Measurements from ENCODE around the gene LDAH. TPM values are rescaled to one million over a fixed set of nuclear protein-coding genes. Genes with fewer than 3 reads are reported as not detected.
A peak's percentile ranks its signal among the peaks of the same experiment; 100 is the strongest.

LDAH gene
- total and polyA plus RNA-seq, 2 experiments from 2014 or later, result 12.1 to 37.5 TPM

GRCh38 chr2:20803974-20804373 lies 18.9 kb downstream of the LDAH start:
- Mint-ChIP-seq H3K27me3 (ENCODE audit: insufficient read depth, low read depth, poor library complexity) (no peaks in the 10 kb centered on the region), H3K27ac (peak overlapping the region; percentile 85), H3K9me3 (no peaks in the 10 kb centered on the region), H3K4me1 (peaks cover 9% of the 10 kb centered on the region; the same call in 2 of the 3 replicates), H3K4me3 (no peak overlapping the region), H3K36me3 (ENCODE audit: low read depth) (no peaks in the 10 kb centered on the region)
- Histone ChIP-seq H3K9me2 (ENCODE audit: insufficient read depth) (no peaks in the 10 kb centered on the region), H3K4me3 (no peak overlapping the region), H3K36me3 (ENCODE audit: insufficient read depth) (no peaks in the 10 kb centered on the region), H2AFZ (no peak overlapping the region), H4K20me1 (replicated peaks; ENCODE audit: insufficient read depth) (peaks cover 8% of the 10 kb centered on the region), H3F3A (replicated peaks; ENCODE audit: low read depth) (no peaks in the 10 kb centered on the region), H3K4me2 (no peak overlapping the region), H3K27me3 (ENCODE audit: insufficient read depth) (no peaks in the 10 kb centered on the region), H3K79me2 (replicated peaks; ENCODE audit: insufficient read depth) (peaks cover 49% of the 10 kb centered on the region), H3K4me1 (ENCODE audit: insufficient read depth) (no peaks in the 10 kb centered on the region; the same call in 1 of the 2 replicates), H3K27ac (ENCODE audit: low read depth) (no peak overlapping the region)
- ATAC-seq, result no peak
- DNase-seq (ENCODE audit: low spot score), result no peak
- TF ChIP-seq ZNF114 (CRISPR knock-in tag; IDR thresholded peaks at IDR 0.05) (no peak), CTCF (conservative IDR thresholded peaks at IDR 0.05; ENCODE audit: low read depth in 2 of 2) (no peak)

- no peaks in the 10 kb centered on the region for H3K9me3 Mint-ChIP-seq
- DNase-seq (ENCODE audit: low spot score), result no peak
- no peaks in the 10 kb centered on the region for H3K27me3 Mint-ChIP-seq (ENCODE audit: insufficient read depth, low read depth, poor library complexity)
- H3K4me1 Mint-ChIP-seq, result peaks cover 9% of the 10 kb centered on the region; the same call in 2 of the 3 replicates
- ATAC-seq, result peak; percentile 73
- Histone ChIP-seq H3K4me1 (ENCODE audit: insufficient read depth) (no peaks in the 10 kb centered on the region; the same call in 1 of the 2 replicates), H4K20me1 (replicated peaks; ENCODE audit: insufficient read depth) (peaks cover 8% of the 10 kb centered on the region), H3F3A (replicated peaks; ENCODE audit: low read depth) (no peaks in the 10 kb centered on the region), H3K27ac (ENCODE audit: low read depth) (no peak overlapping the region), H3K36me3 (ENCODE audit: insufficient read depth) (no peaks in the 10 kb centered on the region), H3K27me3 (ENCODE audit: insufficient read depth) (no peaks in the 10 kb centered on the region), H3K4me2 (no peak overlapping the region), H3K4me3 (no peak overlapping the region), H3K79me2 (replicated peaks; ENCODE audit: insufficient read depth) (peaks cover 42% of the 10 kb centered on the region), H2AFZ (no peak overlapping the region), H3K9me2 (ENCODE audit: insufficient read depth) (no peaks in the 10 kb centered on the region)
- H3K4me3 Mint-ChIP-seq, result no peak overlapping the region
- no peaks in the 10 kb centered on the region; the same call in 2 of the 3 replicates for H3K36me3 Mint-ChIP-seq (ENCODE audit: low read depth)
- peak overlapping the region; percentile 64 for H3K27ac Mint-ChIP-seq
- TF ChIP-seq ZNF462 (CRISPR knock-in tag; IDR thresholded peaks at IDR 0.05) (no peak), EZH2 (IDR thresholded peaks at IDR 0.05; ENCODE audit: low read depth, unreplicated experiment) (no peak), REST (IDR thresholded peaks at IDR 0.05; ENCODE audit: unreplicated experiment) (no peak), STAT1 (IDR thresholded peaks at IDR 0.05; ENCODE audit: unreplicated experiment) (no peak), CTCF (conservative IDR thresholded peaks at IDR 0.05; ENCODE audit: low read depth in 2 of 2) (no peak), POLR2AphosphoS5 (IDR thresholded peaks at IDR 0.05; ENCODE audit: low read depth) (no peak)
These were observed 19.6 kb downstream of the LDAH start for GRCh38 chr2:20803226-20803682.

Data from GM23338 (cell line).